ENCODE data around the gene NKAPL.
"Not testable (repeated sequence)": the region's sequence is repeated elsewhere in the genome, so short reads cannot be mapped to it uniquely, and the experiment has no call there.

NKAPL gene

GRCh38 chr6:28303570-28303969 lies 44.5 kb downstream of the NKAPL start:
- no peak overlapping the region for H3K4me3 ChIP-seq (ENCODE audit: low read depth, low read length)
- TF ChIP-seq CTCF (IDR thresholded peaks at IDR 0.05; ENCODE audit: borderline replicate concordance, insufficient read depth, low read depth, low read length) = no peak

- not testable (repeated sequence) for H3K4me3 ChIP-seq (ENCODE audit: low read depth, low read length)
Observed at GRCh38 chr6:28306363-28306762, 47.3 kb downstream of the NKAPL start.
